Lower lobe of right lung (tissue), 2 donors: ENCODE data around the gene CCL3. TPM values are rescaled to one million over a fixed set of nuclear protein-coding genes. Genes with fewer than 3 reads are reported as not detected.

Experiments used
- ATAC-seq, 2 donors: fragments of 200-7000 bp; cut with Tn5 transposase; one replicate each; pipeline ENCODE4 v1.9.1; 2020 to 2022; ENCODE audit warnings: mild to moderate bottlenecking in 2 of 2, moderate library complexity in 2 of 2
- DNase-seq: peaks from one replicate; pipeline ENCODE4 v3.0.0-alpha.2; 2020
- H3K27ac ChIP-seq: fragments of 200-600 bp; one replicate; pipeline ENCODE4 v1.8.0; 2022
- H3K27me3 ChIP-seq: fragments of 200-600 bp; one replicate; pipeline ENCODE4 v1.8.0; 2022; ENCODE audit warnings: low read depth
- H3K36me3 ChIP-seq: fragments of 200-600 bp; one replicate; pipeline ENCODE4 v1.8.0; 2022; ENCODE audit warnings: mild to moderate bottlenecking
- H3K4me1 ChIP-seq: fragments of 200-600 bp; one replicate; pipeline ENCODE4 v1.8.0; 2022
- H3K4me3 ChIP-seq: fragments of 200-600 bp; one replicate; pipeline ENCODE4 v1.8.0; 2022; ENCODE audit warnings: mild to moderate bottlenecking
- H3K9me3 ChIP-seq: fragments of 200-600 bp; one replicate; pipeline ENCODE4 v1.8.0; 2022
- intact Hi-C: fragments of 100-400 bp; cut with DNase I; formaldehyde crosslinking; loops from one replicate; pipeline ENCODE4 v1.11.0; 2022
- long read RNA-seq: library from polyadenylated mRNA; unstranded; transcript quantifications from one replicate; pipeline ENCODE4 v2.0.0, GENCODE V29; 2021
- total RNA-seq: library from RNA; stranded (reverse); fragmentation: NEBNext Ultra II Directional; extraction: Animal tissue kit (Norgen Biotek cat#: 25700); gene quantifications from one replicate; pipeline ENCODE4 v1.2.1, GENCODE V29; 2021
- TF ChIP-seq, protein P1 (sequence below): fragments of 200-600 bp; IDR thresholded peaks from one replicate; pipeline ENCODE4 v1.8.0; 2022; ENCODE audit warnings: antibody characterized with exemption, mild to moderate bottlenecking
- donor health status: DM: no; HTN: yes; CAD: no; lungs with severe emphysema.

Gene CCL3
- total RNA-seq, result 8.5 TPM
- long read RNA-seq, transcript CCL3-204 (3 exons, 778 nt), result major isoform, 5 of 9 reads
- long read RNA-seq, partial matches to known transcripts, result 0 of 9 reads
- long read RNA-seq, other reads (novel, unspliced or antisense), result 4 of 9 reads

DNA sequence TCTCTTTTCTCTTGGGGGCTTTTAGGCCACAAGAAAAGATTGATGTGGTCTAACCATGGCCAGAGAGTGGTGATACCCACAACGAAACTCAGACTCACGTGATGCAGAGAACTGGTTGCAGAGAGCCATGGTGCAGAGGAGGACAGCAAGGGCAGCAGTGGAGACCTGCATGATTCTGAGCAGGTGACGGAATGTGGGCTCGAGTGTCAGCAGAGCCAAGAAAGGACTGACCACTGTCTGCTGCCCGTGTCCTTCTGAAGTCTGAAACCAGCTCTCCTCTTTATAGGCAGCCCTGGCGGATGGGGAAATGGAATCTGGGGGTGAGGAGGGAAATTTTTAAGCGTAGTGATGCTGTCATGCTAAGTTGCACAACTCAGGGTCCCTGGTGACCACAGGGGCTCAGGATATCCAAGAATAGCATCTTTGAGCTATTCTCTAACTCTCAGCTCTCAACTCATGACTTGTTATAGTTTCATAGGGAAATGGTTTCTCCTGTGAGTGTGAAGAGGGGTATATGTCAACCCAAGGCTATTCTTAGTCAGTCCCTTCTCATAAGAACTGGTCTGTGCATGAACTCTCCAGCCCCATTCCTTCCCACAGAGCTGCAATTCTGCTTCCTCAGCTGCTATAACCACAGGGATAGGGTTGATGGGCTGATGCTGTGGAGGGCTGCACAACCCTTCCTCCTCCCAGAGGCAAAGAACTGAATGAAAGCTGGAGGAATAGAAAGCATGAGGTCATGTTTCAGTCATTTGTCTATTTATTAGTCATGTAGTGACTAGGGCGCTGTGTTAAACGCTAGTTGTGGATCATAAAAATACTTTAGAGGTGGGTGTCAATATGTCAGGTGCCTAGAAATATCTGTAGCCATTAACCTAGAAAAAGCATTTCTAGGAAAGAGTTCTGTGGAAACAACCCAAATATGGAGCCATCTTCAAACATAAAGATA, at the start of gene CCL3:
CCL3 (minus strand) TSS at position 256 of the 949 bp plus-strand sequence; CDS start at position 171, 85 bp downstream.
- Histone ChIP-seq H3K4me1 (no peaks in the 10 kb centered on the region), H3K27ac (no peak within 1 kb of the TSS), H3K4me3 (no peak within 1 kb of the TSS), H3K27me3 (no peaks in the 10 kb centered on the region), H3K36me3 (no peaks in the 10 kb centered on the region), H3K9me3 (no peaks in the 10 kb centered on the region)
- ATAC-seq (peak; percentile 35 to 66), DNase-seq (no peak)
- TF ChIP-seq, protein P1, sequence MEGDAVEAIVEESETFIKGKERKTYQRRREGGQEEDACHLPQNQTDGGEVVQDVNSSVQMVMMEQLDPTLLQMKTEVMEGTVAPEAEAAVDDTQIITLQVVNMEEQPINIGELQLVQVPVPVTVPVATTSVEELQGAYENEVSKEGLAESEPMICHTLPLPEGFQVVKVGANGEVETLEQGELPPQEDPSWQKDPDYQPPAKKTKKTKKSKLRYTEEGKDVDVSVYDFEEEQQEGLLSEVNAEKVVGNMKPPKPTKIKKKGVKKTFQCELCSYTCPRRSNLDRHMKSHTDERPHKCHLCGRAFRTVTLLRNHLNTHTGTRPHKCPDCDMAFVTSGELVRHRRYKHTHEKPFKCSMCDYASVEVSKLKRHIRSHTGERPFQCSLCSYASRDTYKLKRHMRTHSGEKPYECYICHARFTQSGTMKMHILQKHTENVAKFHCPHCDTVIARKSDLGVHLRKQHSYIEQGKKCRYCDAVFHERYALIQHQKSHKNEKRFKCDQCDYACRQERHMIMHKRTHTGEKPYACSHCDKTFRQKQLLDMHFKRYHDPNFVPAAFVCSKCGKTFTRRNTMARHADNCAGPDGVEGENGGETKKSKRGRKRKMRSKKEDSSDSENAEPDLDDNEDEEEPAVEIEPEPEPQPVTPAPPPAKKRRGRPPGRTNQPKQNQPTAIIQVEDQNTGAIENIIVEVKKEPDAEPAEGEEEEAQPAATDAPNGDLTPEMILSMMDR, result no peak
- intact Hi-C loops, result no loop called here

DNA sequence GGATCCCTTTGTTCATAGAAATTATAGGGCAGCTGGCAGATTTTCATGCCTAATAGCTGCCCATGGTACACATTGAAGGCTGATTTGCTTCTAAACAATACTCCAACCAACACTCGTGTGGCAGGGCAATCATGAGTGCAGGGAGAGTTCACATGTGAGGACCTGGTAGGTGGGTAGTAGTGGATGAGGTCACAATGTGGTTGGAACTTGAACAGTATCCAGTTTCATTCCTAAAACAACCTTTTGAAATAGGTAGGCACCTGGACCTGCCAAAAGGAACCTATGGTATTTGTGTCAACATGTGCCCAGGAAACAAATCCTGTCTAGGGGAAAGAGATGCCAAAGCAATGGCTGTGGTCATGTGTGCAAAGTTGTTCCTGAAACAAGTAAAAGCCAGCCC, 46.5 kb upstream of the CCL3 start:
- Histone ChIP-seq H3K36me3 (no peaks in the 10 kb centered on the region), H3K27me3 (no peaks in the 10 kb centered on the region), H3K4me1 (no peaks in the 10 kb centered on the region), H3K27ac (no peak overlapping the region), H3K4me3 (no peak overlapping the region), H3K9me3 (no peaks in the 10 kb centered on the region)
- TF ChIP-seq, protein P1, result no peak
- DNase-seq (no peak), ATAC-seq (peak in 1 of 2 donors; percentile 29)
- intact Hi-C loops, result no loop called here

DNA sequence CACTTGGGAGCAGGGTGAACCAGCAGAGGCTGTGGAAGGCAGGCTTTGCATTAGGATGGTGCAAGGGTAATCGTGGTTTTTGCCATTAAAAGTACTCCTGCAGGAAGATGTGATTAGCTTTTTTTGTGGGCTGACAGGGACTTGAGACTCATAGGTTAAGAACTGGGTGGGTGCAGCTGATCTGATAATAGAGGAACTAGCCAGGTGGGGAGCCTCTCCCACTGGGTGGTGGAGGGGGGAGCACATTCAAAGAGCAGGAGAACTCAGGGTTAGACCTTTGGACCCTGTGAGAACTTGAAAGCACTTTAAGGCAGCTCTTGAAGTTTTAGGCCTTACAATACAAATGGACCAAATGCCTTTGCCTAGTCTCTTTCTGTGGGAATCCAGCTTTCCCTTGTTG, 46.1 kb upstream of the CCL3 start:
- H3K4me3 ChIP-seq, result no peak overlapping the region
- no peaks in the 10 kb centered on the region for H3K27me3 ChIP-seq
- H3K4me1 ChIP-seq, result no peaks in the 10 kb centered on the region
- no peak for ATAC-seq
- no peak for DNase-seq
- intact Hi-C loops, result no loop called here
- no peaks in the 10 kb centered on the region for H3K9me3 ChIP-seq
- H3K27ac ChIP-seq, result no peak overlapping the region
- TF ChIP-seq, protein P1, result no peak
- no peaks in the 10 kb centered on the region for H3K36me3 ChIP-seq

DNA sequence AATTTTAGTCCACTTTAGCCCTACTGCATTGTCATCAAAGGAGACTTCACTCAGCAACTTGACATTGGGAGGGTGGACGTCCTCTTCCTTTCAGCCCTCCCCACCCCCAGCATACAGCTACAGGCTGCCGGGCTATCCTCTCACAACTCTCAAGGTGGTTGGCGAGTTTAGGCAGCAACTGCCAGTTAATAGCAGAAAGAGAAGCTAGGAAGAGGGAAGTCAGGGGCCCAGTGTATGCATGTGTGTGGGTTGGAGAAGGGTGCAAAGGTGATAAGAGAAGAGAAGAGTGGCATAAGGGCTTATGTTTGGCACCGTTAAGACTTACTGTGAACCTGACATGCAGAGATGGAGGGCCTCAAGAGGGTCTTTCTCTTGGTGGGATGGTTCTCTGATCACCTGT, 45.5 kb upstream of the CCL3 start:
- Histone ChIP-seq H3K36me3 (no peaks in the 10 kb centered on the region), H3K4me1 (no peaks in the 10 kb centered on the region), H3K27ac (no peak overlapping the region), H3K27me3 (no peaks in the 10 kb centered on the region), H3K4me3 (no peak overlapping the region), H3K9me3 (no peaks in the 10 kb centered on the region)
- intact Hi-C loops, result no loop called here
- DNase-seq, result no peak
- TF ChIP-seq, protein P1, result no peak
- no peak for ATAC-seq

DNA sequence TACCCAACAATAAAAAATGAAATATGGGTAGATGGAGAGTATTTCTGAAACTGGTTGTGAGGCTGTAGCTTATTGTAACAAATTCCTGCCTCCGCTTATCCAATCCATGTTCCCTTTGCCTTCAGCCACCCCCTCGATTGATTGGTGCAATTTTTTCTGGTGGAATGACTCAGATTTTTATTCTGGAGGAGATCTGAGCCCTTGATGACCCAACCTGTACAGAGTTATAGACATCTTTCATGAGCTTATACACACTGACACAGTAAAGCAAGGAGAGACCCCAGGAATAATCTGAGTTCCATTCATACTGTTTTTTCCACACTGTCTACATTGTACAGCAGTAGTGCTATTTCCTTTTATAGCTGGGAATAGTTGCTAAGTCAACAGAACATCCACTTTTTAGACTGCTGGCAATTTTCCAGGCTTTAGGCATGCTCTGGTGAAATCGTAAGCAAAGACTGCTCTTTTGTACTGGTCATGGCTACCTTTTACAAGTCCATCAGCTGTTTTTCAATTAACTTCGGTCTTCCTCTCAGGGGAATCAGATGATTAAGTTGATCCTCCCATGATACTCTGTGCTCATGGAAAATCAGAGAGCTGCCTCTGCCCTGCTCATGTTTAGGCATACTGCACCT, 43.8 kb upstream of the CCL3 start:
- intact Hi-C loops, result no loop called here
- DNase-seq (no peak), ATAC-seq (peak in 1 of 2 donors; percentile 9)
- Histone ChIP-seq H3K36me3 (no peaks in the 10 kb centered on the region), H3K9me3 (no peaks in the 10 kb centered on the region), H3K27ac (no peak overlapping the region), H3K27me3 (no peaks in the 10 kb centered on the region), H3K4me1 (no peaks in the 10 kb centered on the region), H3K4me3 (no peak overlapping the region)
- TF ChIP-seq, protein P1, result no peak
